LNCaP clone FGC (cell line): ENCODE data around the gene ADAMTSL3.
"Not testable (repeated sequence)": the region's sequence is repeated elsewhere in the genome, so short reads cannot be mapped to it uniquely, and the experiment has no call there.

Experiments used
- DNase-seq: peaks from one replicate; pipeline ENCODE4 v3.0.0-alpha.2; 2011; ENCODE audit warnings: low read depth
- H3K4me3 ChIP-seq: 2 replicates; pipeline ENCODE4 v1.5.1; 2011; ENCODE audit warnings: mild to moderate bottlenecking, low read depth, low read length, control low read depth
- TF ChIP-seq, protein P1 (sequence below): IDR thresholded peaks from 2 replicates; pipeline ENCODE4 v1.5.1; 2012; ENCODE audit warnings: mild to moderate bottlenecking; ENCODE audit not compliant: control insufficient read depth, insufficient read depth; ENCODE audit errors: extremely low read depth

The ADAMTSL3 gene

DNA sequence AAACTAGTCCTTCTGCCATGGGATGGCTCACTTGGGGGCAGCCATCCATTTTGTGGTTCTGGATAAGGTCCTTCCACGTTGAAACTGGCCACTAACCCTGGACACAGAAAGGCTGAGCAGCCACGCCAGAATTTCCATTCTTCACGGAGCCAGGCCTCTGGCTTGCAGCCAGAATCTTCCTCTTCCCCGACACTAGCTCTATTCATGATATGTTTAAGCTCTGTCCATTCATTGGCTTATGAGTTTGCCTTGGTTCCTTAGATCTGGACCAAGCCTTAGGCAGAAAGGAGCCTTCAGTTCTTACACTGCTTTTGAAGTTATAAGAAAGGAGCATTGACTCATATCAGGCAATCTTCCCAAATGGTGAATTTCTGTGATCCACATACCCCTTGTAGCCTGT is 293.2 kb downstream of the ADAMTSL3 start:
- DNase-seq = no peak
- H3K4me3 ChIP-seq = no peak overlapping the region
- TF ChIP-seq, protein P1, sequence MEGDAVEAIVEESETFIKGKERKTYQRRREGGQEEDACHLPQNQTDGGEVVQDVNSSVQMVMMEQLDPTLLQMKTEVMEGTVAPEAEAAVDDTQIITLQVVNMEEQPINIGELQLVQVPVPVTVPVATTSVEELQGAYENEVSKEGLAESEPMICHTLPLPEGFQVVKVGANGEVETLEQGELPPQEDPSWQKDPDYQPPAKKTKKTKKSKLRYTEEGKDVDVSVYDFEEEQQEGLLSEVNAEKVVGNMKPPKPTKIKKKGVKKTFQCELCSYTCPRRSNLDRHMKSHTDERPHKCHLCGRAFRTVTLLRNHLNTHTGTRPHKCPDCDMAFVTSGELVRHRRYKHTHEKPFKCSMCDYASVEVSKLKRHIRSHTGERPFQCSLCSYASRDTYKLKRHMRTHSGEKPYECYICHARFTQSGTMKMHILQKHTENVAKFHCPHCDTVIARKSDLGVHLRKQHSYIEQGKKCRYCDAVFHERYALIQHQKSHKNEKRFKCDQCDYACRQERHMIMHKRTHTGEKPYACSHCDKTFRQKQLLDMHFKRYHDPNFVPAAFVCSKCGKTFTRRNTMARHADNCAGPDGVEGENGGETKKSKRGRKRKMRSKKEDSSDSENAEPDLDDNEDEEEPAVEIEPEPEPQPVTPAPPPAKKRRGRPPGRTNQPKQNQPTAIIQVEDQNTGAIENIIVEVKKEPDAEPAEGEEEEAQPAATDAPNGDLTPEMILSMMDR = no peak

DNA sequence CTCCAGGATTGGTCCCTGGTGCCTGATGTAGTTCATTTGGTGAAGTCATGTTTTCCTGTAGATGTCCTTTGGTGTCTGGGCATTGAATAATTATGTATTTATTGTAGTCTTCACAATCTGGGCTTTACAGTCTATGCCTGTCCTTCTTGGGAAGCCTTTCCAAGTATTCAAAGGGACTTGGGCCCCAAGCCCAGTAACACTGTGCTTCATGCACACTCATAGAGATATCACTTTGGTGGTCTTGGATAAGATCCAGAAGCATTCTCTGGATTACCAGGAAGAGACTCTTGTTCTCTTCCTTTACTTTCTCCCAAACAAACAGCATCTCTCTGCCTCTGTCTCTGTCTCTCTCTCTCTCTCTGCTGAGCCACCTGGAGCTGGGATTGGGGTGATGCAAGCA is 300.6 kb downstream of the ADAMTSL3 start:
- TF ChIP-seq, protein P1 = no peak
- no peak overlapping the region for H3K4me3 ChIP-seq
- DNase-seq = no peak

DNA sequence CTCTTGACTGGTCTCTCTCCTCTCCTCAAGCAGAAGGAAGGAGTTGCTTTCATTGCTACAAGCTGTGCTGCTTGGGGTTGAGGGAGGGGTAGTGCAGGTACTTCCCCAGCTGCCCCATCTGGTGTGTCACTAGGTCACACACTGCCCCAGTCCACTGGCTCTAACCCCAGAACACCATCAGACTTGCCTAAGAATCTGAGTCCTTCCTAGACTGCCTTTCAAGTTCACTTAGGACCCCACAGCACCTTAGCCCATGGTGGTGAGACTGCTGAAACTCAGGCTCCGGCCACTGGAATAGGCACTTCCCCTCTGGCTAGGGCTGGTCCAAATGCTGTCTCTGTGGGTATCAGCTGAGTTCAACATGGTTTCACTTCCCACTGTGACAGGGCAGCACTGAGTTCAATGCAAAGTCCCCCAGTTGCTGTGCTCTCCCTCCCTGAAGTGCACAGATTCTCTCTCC is 301.9 kb downstream of the ADAMTSL3 start:
- DNase-seq = no peak
- TF ChIP-seq, protein P1 = no peak

DNA sequence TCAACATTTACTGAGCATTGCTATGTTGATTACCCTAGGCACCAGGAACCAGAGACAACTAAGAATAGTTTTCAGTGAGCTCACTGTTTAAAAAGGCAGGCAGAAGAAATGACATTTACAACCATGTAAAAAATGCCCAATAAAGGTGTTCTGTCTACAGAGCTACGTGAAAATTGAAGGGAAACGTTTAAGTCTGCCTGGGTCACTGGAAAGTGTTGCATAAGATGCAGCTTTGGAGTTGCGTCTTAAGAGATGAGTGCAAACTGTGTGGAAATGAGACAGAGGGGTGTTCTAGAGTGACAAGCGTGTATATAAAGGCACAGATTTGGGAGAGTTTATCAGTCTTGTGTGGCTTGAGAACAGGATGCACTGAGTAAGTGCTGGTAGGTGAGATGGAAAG is 303.0 kb downstream of the ADAMTSL3 start:
- TF ChIP-seq, protein P1 = no peak
- H3K4me3 ChIP-seq = no peak overlapping the region
- no peak for DNase-seq

More for the DNA sequence above, 301.9 kb downstream of the ADAMTSL3 start:
- H3K4me3 ChIP-seq = no peak overlapping the region

DNA sequence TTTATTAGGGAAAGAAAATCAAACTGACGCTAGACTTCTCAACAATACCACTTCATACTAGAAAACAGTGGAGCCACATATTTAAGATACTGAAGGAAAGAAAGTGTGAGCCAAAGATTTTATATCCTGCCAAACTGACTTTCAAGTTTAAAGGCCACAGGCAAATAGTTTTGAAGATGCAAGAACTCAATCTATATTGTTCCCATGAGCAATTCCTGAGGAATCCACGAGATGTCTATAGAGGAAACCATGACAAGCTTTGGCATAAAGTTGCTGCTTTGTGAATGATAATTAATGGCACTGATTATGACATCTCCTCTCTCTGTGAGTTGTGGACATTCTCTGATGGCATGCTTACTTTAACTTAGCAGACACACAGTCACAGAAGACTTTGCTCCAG is 305.6 kb downstream of the ADAMTSL3 start:
- TF ChIP-seq, protein P1 = no peak
- no peak overlapping the region for H3K4me3 ChIP-seq
- no peak for DNase-seq

DNA sequence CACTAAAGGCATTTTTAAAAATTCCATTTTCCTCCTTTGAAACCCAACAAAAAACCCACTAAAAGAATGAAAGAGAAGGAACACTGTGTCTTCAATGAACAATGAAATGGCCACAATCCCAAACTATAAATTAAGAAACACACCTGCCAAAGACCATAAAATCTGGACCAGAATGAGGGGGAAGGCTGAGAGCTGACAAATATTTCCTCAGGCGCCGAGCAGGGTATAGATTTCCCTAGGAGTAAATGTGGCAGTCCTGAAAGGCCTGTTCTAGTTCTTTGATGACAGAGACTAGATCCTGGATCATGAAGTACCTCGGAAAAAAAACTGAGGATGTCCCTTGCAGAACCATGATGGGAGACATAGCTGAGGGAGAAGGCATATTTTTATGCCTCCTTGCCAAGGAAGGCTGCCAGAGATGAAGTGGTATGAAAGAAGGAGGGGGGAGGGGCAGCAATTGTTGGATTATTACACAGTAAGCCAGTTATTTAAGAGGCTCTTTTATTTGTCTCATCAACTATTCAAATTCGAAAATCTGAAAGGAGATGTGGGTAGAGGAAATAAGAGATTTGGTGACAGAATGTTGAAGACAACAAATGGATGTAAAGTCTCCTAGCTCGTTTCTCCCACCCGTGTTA is 306.4 kb downstream of the ADAMTSL3 start:
- DNase-seq = peak; percentile 18
- TF ChIP-seq, protein P1 = no peak
- H3K4me3 ChIP-seq = no peak overlapping the region

DNA sequence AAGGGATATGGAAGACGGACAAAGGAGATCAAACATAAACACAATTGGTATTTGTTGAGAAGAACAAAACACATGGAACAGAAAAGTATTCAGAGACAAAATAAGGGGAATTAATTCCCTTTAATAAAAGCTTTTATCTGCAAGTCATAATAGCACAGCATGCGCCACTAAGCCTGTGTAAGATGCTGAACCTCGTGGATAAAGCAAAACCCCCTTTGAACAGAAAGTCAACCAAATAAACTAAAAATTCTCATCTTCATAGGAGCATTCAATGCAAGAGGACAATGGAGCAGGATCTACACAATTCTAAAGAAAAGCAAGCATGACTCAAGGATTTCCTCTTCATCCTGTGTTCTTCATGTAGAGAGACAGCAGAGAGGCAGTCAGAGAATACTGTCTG is 307.4 kb downstream of the ADAMTSL3 start:
- H3K4me3 ChIP-seq = no peak overlapping the region
- TF ChIP-seq, protein P1 = no peak
- no peak for DNase-seq

DNA sequence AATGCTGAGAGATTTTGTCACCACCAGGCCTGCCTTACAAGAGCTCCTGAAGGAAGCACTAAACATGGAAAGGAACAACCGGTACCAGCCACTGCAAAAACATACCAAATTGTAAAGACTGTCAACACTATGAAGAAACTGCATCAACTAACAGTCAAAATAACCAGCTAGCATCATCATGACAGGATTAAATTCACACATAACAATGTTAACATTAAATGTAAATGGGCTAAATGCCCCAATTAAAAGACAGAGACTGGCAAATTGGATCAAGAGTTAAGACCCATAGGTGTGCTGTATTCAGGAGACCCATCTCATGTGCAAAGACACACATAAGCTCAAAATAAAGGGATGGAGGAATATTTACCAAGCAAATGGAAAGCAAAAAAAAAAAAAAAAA is 311.0 kb downstream of the ADAMTSL3 start:
- not testable (repeated sequence) for DNase-seq, H3K4me3 ChIP-seq
